ENCODE data around the gene CRIM1.

The CRIM1 gene

DNA sequence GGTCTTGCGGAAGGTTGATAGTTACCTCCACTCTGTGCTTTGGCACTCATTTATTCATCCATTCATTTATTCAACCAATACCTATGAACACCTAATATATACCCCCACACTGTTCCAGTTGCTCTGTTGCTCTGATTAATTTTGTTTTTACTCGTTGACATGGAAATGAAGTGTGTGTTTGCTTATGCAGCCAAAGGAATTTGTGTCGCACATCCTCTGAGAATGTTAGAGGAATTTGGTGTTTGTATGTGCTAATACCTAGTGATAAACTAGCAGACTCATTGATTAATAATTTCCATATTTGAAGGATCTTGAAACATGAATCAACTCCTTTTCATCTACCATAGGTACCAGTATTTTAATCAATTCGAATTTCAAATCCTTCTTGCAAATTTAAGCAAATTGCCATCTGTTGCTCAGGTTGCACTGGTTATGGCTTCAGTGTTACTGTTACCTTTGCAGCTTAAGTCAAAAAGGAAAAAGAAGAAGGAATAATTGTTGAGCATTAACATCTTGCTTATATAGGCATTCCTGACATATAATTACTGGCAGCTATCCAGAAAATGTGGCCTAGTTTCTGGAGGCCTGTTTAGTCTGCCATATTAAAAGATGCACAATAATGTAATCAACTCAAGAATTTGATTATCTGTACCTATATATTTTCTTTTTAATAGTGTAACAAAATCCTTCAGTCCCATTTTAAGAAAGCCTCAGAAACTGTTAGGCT, 25.7 kb upstream of the CRIM1 start:
- TF ChIP-seq, protein P1, sequence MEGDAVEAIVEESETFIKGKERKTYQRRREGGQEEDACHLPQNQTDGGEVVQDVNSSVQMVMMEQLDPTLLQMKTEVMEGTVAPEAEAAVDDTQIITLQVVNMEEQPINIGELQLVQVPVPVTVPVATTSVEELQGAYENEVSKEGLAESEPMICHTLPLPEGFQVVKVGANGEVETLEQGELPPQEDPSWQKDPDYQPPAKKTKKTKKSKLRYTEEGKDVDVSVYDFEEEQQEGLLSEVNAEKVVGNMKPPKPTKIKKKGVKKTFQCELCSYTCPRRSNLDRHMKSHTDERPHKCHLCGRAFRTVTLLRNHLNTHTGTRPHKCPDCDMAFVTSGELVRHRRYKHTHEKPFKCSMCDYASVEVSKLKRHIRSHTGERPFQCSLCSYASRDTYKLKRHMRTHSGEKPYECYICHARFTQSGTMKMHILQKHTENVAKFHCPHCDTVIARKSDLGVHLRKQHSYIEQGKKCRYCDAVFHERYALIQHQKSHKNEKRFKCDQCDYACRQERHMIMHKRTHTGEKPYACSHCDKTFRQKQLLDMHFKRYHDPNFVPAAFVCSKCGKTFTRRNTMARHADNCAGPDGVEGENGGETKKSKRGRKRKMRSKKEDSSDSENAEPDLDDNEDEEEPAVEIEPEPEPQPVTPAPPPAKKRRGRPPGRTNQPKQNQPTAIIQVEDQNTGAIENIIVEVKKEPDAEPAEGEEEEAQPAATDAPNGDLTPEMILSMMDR (IDR thresholded peaks at IDR 0.05) = no peak
- H3K4me3 ChIP-seq = no peak overlapping the region
- no peak for DNase-seq (ENCODE audit: low spot score)
- no peak overlapping the region for H3K27ac ChIP-seq

DNA sequence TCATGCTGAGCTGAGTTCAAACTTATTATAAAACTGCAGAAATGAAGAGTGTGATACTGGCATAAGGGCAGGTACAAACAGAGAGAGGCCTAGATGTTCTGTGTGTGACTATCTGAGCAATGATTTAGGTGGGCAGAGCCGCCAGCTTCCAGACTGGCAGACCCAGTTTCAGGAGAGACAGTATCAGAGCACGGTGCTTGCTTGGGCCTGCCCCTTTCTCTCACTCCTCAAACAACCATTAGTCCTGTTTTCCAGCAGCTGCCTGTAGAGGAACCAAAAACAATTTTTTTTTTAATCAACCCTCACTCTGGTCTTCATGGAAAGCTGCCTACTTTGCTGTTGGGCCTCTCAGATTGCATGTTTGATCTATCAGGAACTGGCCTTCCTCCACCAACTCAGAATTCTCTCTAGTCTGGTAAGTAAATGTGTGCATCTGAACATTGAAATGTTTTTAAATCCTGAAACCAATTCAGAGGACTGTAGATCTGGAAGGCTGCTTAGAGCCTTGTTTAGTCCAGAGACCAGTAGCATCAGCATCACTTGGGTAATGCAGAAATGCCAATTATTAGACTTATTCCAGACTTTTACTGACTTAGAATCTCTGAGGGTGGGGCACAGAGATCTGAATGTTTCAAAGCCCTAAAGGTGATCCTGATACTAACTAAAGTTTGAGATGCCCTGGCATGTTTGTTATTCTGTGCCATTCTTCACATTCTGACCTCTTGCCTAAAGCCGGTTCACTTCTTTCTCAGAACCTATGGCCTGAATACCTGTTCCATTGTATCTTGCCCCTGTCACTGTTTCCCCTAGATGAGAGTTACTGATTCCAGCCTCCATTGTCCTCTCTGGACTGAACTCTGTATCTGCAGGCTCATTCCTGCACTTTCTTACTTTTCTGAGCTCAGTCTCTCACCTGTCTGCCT, 24.8 kb upstream of the CRIM1 start:
- no peak overlapping the region for H3K4me3 ChIP-seq
- TF ChIP-seq, protein P1 (IDR thresholded peaks at IDR 0.05) = no peak
- H3K27ac ChIP-seq = no peak overlapping the region
- no peak for DNase-seq (ENCODE audit: low spot score)

DNA sequence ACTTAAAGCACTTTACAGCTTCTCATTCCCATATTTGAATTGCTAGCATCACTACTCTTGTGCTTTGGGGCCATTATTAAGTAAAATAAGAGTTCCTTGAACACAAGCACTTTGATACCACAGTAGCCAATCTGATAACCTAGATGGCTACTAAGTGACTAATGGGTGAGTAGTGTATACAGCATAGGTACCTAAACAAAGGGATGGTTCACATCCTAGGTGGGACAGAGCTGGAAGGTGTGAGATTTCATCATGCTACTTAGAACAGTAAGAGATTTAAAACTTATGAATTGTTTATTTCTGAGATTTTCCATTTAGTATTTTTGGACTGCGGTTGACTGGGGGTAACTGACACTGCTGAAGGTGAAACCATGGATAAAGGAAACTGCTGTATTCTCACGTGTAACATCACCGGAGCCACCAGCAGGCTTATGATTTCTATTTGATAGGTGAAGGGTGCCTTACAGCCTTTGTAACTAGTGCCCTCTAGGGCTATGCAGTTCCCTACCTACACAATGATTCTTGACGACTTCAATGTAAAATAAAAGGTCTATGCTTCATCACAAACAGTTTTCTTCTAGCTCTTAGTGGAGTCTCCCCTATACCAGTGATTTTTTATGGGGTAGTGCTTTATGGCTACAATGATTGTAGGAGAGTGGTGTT, 22.1 kb upstream of the CRIM1 start:
- Histone ChIP-seq H3K27ac (no peak overlapping the region), H3K4me3 (no peak overlapping the region)
- TF ChIP-seq, protein P1 (IDR thresholded peaks at IDR 0.05) = no peak
- no peak for DNase-seq (ENCODE audit: low spot score)

DNA sequence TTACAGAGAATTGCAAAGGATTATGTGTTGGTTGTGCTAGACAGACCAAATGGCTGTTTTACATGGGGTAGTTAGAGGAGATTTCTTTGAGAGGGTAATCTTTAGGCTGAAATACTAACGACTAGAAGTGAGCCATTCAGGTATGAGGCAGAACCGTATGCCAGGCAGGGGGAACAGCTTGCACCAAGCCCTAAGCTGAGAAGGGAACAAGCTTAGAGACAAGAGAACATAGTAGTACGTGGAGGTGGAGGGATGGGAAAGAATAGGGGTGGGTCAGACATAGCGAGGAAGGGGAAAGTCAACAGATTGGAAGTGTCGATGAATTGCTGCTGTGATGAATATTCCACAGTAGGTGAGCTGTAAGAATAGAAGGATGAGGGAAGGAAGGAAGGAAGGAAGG, 20.0 kb upstream of the CRIM1 start:
- no peak for DNase-seq (ENCODE audit: low spot score)
- TF ChIP-seq, protein P1 (IDR thresholded peaks at IDR 0.05) = no peak

DNA sequence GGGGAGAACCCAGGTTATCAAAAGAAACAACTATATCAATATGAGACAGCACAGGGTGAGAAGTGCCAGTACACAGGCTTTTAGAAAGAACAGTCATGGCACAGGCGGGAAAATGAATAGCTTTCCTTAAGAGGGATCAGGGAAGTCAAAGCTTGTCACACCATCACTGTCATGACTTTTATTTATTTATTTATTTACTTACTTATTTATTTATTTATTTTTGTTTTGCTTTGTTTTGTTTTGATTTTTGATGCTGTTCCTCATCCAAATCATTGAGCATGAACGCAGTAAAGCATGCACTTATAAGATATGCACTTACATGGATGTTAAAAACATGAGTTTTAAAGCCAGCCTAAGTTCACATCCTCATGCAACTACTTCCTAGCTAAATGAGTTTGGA, 19.3 kb upstream of the CRIM1 start:
- no peak overlapping the region for H3K27ac ChIP-seq
- H3K4me3 ChIP-seq = no peak overlapping the region
- DNase-seq (ENCODE audit: low spot score) = no peak
- TF ChIP-seq, protein P1 (IDR thresholded peaks at IDR 0.05) = no peak

More for the DNA sequence above, 20.0 kb upstream of the CRIM1 start:
- Histone ChIP-seq H3K4me3 (no peak overlapping the region), H3K27ac (no peak overlapping the region)

DNA sequence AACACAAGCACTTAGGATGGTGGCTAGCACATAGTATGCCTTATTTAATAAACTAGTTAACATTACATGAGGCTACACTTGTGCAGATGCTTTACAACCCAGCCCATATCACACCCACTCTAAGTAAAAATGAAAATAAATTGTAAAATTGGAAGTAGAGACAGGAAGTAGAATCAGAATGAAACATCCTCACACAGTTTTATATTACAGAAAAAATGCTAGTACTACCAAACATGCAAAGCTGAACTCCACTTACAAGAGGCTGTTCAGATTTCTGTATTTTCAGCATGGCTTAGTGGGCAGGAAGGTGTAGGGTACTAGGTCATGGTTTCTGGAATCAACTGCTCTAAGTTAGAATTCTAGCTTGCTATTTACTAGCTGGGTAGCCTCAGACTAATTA, 18.2 kb upstream of the CRIM1 start:
- TF ChIP-seq, protein P1 (IDR thresholded peaks at IDR 0.05) = no peak
- H3K27ac ChIP-seq = no peak overlapping the region
- DNase-seq (ENCODE audit: low spot score) = no peak
- no peak overlapping the region for H3K4me3 ChIP-seq

Data from coronary artery (tissue), 2 donors.